ENCODE results near the gene HYKK.

The HYKK gene

GRCh38 chr15:78481917-78482316, 25.5 kb upstream of the HYKK start:
- CTCF ChIA-PET = interaction anchor here (0.8 to 1.7 kb wide), 4 partner anchors 10 to 166 kb away, joined by 3 to 10 read pairs (median 4); no protein-coding TSS in a partner anchor
- no peak for TF ChIP-seq CTCF (IDR thresholded peaks at IDR 0.05; ENCODE audit: control extremely low read depth, extremely low read depth, low read depth, missing control alignments)
- no peak for DNase-seq (ENCODE audit: extremely low spot score)
- POLR2A ChIA-PET = no interaction called here

GRCh38 chr15:78492872-78493271, 14.5 kb upstream of the HYKK start:
- ChIA-PET CTCF (no interaction called here), POLR2A (no interaction called here)
- no peak for TF ChIP-seq CTCF (IDR thresholded peaks at IDR 0.05; ENCODE audit: control extremely low read depth, extremely low read depth, low read depth, missing control alignments)
- no peak for DNase-seq (ENCODE audit: extremely low spot score)

- DNase-seq (ENCODE audit: extremely low spot score) = no peak
- CTCF ChIA-PET = no interaction called here
- POLR2A ChIA-PET = no interaction called here
- TF ChIP-seq CTCF (IDR thresholded peaks at IDR 0.05; ENCODE audit: control extremely low read depth, extremely low read depth, low read depth, missing control alignments) = no peak
These were observed 5.5 kb upstream of the HYKK start for GRCh38 chr15:78501857-78502256.

GRCh38 chr15:78502641-78503040, 4.7 kb upstream of the HYKK start:
- no peak for DNase-seq (ENCODE audit: extremely low spot score)
- ChIA-PET CTCF (interaction anchor here (1.1 kb wide), 1 partner anchor 12 kb away, joined by 3 read pairs; no protein-coding TSS in a partner anchor), POLR2A (no interaction called here)
- TF ChIP-seq CTCF (IDR thresholded peaks at IDR 0.05; ENCODE audit: control extremely low read depth, extremely low read depth, low read depth, missing control alignments) = no peak

GRCh38 chr15:78507831-78508160, 419 bp downstream of the HYKK start:
- no peak for TF ChIP-seq CTCF (IDR thresholded peaks at IDR 0.05; ENCODE audit: control extremely low read depth, extremely low read depth, low read depth, missing control alignments)
- POLR2A ChIA-PET = no interaction called here
- CTCF ChIA-PET = interaction anchor here (0.8 to 1.5 kb wide), 3 partner anchors 14 to 36 kb away, joined by 3 to 4 read pairs (median 3); no protein-coding TSS in a partner anchor
- no peak for DNase-seq (ENCODE audit: extremely low spot score)

- no peak for TF ChIP-seq CTCF (IDR thresholded peaks at IDR 0.05; ENCODE audit: control extremely low read depth, extremely low read depth, low read depth, missing control alignments)
- POLR2A ChIA-PET = no interaction called here
- no peak for DNase-seq (ENCODE audit: extremely low spot score)
- CTCF ChIA-PET = interaction anchor here (0.8 to 1.5 kb wide), 3 partner anchors 14 to 36 kb away, joined by 3 to 4 read pairs (median 3); no protein-coding TSS in a partner anchor
These were observed 895 bp downstream of the HYKK start for GRCh38 chr15:78508272-78508671.
